Activated T-helper 9 cell treated with anti-CD3 and anti-CD28 coated beads, Interleukin-2, amount 50 U/mL, for 16 hours (primary cell): Measurements from ENCODE around the gene CLIP3.
"Not testable (repeated sequence)": the region's sequence is repeated elsewhere in the genome, so short reads cannot be mapped to it uniquely, and the experiment has no call there.

ENCODE experiments used
- DNase-seq: peaks from one replicate; pipeline ENCODE4 v3.0.0-alpha.2; 2020; ENCODE audit warnings: low read depth

CLIP3 gene

DNA sequence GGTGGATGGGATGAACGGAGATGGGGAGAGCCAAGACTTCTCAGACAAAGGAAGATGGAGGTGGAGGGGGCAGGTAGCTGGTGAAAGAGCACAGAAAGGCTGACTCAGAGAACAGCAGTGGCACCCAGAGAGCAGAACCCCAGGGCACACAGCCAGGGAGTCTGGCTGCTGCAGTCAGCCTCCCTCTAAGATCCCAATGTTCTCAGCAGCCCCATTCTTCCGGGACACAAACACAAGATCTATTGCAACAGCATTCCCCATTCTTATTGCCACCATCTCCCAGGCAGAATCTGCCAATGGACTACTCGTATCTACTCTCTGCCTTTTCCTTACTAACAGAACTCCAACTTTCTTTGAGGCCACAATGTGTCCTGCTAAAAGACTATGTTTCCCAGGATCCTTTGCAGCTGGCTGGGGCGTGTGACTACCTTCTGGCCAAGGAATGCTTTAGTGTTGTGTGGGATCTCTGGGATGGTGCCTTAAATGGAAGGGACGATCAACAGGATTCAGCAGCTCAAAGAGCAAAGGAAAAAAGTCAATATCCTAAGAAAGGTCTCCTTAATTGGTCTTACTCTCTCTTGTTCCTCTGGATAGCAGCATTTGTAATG lies 13.9 kb upstream of the CLIP3 start:
- no peak for DNase-seq

DNA sequence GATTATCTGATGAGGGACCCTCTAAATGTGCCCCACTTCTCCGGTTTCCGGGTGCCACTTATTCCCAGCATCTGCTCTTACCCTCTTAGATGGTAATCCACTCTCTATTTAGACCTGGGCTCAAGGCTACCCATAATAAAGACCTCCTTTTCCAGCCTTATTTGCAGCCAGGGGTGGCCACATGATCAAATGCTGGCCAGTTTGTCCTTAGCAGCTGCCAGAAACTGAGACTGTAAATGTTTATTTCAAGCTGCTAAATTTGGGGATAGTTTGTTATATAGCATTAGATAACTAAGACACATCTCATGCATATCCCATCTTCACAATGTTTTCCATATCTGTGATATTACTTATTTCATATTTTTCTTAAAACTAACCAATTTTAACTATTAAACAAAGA lies 11.3 kb upstream of the CLIP3 start:
- no peak for DNase-seq

DNA sequence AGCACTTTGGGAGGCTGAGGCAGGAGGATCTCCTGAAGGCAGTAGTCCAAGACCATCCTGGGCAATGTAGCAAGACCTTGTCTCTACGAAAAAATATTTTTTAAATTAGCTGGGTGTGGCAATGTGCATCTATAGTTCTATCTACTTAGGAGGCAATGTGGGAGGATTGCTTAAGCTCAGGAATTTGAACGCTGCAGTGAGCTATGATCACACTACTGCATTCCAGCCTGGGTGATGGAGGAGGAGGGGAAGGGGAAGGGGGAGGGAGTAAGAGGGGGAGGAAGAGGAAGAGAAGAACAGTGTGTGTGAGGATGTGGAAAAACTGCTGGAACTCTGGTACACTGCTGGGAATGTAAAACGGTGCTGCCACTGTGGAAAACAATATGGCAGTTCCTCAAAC lies 9.2 kb upstream of the CLIP3 start:
- no peak for DNase-seq

DNA sequence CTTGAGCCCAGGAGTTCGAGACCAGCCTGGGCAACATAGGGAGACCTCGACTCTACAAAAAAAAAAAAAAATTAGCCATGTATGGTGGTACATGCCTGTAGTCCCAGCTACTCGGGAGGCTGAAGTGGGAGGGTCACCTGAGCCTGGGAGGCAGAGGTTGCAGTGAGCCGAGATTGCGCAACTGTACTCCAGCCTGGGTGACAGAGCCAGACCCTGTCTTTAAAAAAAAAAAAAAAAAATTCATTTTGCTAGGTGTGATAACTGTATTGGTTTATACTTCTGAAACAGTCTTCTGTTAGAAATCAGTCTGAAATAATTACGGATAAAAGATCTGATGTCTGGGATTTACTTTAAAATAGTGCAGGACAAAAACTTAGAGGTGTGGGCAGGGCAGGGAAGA lies 8.4 kb upstream of the CLIP3 start:
- DNase-seq: not testable (repeated sequence)

DNA sequence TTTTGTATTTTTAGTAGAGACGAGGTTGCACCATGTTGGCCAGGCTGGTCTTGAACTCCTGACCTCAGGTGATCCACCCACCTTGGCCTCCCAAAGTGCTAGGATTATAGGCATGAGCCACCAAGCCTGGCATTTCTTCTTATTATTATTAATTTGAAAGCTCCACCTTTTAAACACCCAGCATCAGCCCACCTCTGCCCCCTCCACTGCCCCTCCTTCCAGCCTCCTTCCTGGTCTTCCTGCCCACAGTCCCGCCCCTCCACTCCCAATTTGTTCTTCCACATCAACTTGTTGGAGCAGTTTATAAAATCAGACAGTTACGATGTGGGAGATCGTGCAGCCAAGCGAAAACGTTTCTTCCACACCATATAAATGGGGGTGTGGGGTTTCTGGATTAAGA lies 7.8 kb upstream of the CLIP3 start:
- DNase-seq: no peak

DNA sequence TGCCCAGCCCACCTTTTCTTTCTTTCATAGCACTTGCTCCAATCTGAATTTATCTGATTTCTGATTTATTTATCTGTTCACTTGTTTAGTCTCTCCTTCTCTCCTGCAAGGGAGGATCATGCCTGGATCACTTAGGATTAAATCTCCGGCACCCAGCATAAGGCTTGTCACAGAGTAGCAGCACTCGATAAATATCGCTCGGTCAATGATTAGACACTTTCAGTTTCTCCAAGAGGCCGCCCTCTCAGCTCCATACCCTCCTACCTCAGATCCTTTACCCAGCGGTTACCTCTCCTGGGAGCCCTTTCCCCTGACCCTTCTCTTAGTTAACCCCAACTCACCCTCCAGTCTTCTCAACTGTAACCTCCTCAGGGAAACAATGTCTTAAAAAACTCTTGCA lies 1.4 kb downstream of the CLIP3 start:
- no peak for DNase-seq

DNA sequence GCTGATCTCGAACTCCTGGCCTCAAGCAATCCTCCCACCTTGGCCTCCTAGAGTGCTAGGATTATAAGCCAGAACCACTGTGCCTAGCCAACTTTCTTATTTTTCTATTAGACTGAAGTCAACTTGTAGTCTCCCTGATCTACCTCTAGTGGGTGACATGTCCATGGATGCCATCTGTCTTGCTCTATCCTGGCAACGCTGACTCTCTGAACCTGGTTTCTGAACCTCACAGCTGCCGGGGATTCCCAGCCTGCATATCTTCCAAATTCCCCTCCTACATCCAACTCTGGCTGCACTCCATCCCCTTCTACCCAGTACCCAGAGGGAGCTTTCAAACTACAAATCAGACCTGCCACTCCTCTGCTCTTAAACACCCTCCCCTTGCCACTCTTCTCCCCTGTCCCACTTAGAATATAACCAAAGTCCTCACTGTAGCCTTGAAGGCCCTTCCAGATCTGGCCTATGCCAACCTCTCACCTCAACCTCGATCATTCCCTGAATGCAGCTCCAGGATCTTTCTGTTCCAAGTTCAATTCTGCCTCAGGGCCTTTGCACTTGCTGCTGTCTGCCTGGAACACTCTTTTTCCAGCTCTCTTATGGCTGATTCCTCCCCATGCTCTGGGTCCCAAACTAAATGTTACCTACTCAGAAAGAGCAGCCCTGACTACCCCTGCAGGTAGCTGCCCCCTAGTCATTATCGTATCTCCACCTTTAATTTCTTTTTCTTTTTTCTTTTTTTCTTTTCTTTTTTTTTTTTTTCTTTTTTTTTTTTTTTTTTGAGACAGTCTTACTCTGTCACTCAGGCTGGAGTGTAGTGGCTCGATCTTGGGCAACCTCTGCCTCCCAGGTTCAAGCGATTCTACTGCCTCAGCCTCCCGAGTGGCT lies 2.2 kb downstream of the CLIP3 start:
- DNase-seq: no peak

DNA sequence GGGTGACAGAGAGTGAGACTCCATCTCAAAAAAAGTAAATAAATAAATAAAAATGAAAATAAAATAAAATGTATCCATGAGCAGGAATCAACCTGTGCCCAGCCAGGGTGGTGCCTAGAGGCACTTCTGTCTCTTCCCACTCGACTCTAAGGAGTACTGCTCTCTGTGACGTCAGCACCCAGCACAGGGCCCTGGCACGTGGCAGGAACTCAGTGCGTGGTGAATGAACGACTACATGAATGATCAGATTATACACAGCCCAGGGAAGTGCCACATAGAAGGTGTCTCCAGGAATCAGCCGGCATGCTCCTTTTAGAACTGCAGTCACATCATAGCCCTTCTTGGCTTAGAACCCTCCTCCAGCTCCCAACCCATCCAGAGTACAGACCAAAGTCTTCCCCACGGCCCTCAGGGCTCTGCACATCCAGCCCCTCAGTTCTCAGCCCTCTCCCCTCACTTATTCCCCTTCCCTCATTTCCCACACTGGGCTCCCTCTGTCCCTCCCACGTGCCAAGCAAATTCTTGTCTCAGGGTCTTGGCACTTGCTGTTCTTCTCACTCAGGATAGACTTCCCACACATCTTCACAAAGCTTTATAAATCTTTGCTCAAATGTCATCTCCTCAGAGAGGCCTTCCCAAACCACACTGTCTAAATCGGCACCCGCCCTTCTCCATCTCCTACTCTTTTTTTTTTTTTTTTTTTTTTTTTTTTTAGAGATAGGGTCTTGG lies 4.2 kb downstream of the CLIP3 start:
- no peak for DNase-seq

DNA sequence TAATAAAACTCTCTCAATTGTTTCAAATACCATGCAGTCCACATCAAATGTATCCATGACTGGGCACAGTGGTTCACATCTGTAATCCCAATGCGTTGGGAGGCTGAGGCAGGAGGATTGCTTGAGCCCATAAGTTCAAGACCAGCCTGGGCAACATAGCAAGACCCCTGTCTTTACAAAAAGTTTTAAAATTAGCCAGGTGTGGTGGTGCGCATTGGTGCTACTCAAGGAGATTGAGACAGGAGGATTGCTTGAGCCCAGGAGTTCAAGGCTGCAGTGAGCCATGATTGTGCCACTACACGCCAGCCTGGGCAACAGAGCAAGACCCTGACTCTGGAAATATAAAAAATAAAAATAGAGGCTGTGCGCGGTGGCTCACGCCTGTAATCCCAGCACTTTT lies 5.0 kb downstream of the CLIP3 start:
- DNase-seq: no peak

DNA sequence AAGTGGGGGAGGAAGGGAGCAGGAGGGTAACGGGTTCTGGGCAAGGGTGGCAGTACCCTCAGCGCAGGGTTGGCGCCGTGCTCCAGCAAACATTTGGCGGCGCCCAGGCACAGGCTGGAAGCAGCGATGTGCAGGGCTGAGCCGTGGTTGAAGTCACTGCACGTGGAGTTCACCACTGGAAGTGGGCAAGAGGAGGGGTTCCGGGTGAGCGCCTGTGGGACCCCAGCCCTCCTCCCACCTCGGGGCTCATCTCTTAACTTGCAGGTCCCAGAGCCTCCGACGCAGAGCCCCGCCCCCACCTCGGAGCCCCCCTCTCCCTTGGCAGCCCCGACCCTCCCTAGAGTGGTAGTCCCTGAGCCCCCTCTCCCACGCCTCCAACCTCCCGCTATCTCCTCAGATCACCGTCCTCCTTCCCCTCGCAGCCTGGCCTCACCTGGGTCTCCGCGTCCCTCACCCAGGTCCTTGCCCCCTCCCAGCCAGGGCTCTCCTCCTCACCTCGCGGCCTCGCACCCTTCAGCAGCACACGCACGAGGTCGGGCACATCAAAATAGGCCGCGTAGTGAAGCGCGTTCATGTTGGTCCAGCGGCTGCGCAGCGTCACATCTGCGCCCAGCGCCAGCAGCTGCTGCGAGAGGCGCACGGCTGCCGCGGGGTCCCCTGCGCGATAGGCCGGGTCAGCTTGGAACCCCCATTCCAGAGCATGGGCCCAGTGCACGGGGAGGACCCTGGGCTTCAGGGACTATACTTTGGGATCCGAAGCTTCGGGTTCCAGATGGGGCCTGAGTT lies 6.4 kb downstream of the CLIP3 start:
- DNase-seq: no peak

DNA sequence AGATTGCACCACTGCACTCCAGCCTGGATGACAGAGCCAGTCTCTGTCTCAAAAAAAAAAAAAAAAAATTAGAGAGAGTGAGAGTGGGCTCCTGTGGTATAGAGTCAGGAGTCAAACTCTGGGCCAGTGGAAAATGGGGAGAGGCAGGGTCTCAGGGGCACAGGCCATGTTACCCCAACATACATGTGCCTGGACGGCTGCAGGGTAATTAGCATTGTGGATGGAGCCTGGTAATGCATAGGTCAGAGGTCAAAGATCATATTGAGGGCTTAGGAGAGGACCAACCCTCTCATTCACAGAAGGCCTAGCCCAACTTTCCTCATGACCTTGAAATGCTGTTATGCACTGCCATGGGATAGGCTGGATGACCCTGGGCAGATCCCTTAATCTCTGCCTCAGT lies 7.1 kb downstream of the CLIP3 start:
- DNase-seq: no peak

DNA sequence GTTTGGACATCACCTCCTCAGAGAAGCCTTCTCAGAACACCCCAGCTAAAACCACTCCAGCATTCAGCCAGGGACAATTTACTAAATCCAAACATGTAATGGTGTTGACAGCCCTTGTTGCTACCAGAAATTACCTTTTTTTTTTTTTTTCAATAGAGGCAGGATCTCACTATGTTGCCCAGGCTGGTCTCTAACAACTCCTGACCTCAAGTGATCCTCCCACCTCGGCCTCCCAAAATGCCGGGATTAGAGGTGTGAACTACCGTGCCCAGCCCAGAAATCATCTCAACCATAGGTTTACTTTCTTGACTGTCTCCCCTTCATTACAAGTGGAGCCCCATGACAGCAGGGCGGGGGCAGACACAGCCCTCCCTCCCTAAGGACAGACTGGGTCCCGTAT lies 9.2 kb downstream of the CLIP3 start:
- DNase-seq: no peak

DNA sequence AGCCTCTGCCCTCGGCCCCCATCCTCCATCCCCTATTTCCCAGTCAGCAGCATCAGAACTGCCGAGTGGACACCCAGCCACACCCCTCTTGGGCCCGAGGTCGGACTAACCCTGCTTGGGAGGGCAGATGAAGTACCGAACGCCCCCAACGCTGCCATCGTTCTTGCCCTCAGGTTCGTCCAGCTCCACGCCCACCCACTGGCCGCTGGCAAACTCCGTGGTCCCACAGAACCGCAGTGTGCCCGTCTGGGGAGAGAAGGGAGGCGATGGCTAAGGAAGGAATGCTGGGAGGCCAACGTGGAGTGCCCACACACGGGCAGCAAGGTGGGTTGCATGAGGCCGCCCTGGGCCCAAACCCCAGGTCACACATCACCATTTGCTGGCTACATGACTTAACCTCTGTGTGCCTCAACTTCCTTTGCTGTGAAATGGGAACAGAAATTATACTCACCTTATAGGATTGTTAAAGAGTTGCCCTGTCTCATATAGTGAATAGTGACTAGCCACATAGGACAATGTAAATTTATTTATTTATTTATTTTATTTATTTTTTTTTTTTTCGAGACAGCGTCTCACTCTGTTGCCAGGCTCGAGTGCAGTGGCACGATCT lies 13.5 kb downstream of the CLIP3 start:
- no peak for DNase-seq

DNA sequence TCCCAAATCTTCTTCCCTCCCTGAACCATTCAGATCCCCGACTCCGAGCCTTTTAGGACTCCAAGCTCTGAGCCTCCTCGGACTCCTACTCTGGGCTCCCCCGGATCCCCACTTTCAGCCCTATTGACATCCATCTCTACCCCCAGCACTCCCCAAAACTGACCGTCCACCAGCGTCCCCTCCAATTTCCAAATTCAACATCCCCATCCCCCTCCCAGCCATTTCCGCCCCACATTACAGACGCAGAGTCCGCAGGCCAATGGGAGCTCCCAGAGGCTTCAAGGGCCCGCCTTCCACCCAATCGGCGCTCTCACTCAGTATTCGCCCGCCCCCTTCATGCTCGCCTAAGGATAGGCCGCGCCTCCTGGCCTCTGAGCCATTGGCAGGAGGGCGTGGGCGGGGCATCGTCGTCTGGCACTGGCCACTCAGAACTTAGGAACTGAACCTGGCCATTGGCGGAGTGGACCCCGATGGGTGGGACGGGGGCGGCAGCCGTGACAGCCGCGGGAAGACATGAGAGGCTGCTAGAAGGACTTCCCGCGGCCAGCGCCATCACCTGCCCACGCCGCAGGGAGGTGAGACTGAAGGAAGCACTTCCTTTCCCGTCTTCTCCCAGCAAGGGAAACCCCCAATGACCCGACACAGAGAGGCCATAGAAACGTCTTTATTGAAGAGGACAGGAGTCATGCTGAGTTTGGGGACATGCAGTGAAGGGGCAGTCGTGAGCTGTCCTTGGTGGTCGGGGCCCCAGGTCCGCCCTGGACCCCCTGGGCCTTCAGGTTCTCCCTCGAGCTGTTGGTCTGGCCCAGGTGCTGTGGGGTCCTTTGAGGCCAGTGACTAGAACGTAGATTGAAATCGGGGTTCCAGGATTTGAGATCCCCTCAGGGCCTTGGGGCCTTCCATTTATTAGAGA lies 18.4 kb downstream of the CLIP3 start, which contains the start of gene ALKBH6:
Gene ALKBH6 (minus strand): TSS at position 202 of the 913 bp plus-strand sequence. CDS start 816 bp downstream, outside the sequence.
- peak; percentile 99 for DNase-seq

DNA sequence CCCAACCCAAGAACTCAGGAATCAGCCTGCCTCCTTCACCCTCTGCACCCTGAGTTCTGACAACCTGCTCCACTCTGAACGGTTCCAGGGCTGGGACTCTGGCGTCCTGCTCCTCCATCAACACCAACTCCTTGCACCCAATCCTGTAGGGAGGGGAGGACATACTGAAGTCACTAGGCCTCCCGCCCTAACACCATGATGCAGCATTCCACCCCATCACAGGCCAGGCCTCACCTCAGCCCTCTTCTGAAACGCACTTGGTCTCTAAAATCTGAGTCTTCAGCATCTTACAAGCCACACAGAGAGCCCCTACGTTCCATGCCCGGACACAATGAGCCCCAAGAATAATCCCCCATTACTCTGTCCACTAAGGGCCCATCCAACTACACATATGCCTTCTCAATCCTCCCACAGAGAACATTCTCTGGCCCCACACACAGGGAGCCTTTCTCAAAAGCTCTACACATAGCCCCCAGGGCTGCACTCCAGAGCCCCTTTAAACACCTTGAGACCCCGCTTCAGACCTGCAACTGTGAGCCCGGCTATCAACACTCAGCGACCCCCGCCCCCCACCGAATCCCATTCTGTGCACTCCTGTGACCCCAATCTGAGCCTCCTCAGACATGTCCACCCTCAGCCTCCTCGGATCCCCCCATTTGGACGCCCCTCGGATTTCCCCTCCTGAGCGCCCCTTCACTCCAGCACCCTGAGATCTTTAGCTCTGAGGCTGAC lies 19.2 kb downstream of the CLIP3 start:
- DNase-seq: no peak

DNA sequence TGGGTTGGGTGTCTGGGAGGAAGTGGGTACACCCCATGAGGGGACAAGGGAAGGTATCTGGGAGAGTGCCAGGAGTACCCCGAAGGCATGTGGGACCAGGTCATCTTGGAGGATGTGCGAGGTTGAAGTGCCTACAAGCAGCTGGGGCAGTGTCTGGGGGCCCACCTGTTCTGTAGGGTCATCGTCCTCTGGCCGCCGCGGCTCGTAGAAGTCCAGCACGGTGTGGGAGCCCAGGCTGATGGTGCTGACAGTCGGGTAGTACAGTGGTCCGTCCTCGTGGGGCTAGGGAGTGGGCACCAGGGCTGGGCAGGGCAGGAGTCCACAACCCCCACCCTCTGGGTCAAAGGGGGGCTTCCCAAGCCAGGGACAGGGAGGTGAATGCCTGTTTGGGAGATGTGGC lies 22.3 kb downstream of the CLIP3 start:
- no peak for DNase-seq

DNA sequence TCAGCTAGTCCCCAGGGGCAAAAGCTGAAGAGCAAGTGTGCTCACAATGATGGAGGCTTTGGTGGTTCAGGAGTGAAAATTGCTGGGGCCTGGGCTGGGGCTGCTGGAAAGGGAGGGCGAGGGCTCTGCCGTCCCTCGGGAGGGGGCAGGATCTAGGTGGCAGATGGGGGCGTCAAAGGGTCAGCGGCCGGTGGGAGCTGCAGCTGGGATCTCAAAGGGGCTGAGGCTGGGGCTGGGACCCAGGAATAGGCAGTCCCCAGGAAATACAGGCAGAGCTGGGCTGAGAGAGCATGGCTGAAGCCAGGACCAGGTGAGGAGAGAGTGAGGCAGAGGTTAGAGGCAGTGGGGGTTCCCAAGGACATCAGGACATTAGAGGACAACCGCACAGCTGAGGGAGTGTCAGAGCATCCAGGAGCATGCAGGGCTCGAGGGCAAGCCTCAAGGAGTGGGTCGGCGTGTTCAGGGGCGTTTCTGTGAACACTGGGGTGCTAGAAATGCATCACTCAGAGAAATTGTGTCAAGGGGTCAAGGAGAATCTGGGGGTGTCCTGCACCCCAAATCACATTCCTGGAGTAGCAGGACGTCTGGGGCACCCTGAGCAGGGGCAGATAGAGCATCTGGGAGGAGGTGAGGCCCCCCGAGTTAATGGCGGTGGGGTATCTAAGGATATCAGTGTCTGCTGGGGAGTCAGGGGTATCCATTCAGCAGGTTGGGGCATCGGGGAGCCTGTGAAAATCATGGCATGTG lies 22.9 kb downstream of the CLIP3 start:
- no peak for DNase-seq

DNA sequence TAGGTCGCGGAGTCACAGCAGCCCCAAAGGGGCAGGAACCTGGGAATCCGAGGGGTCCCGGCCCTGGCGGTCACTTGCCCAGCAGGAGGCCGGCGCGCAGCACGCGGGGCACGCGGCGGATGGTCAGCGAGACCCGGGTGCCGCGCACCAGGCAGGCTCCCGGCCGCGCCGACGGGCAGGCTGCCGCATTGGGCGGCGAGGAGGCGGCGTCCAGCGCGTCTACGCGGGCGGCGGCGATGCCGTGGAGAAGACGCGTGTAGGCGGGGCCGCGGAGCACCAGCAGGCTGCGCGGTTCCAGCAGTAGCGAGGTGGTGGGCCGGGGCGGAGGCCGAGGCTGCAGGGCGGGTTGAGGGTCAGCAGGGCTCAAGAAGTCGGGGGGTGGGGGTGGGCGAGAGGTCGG lies 23.5 kb downstream of the CLIP3 start:
- DNase-seq: peak; percentile 34

DNA sequence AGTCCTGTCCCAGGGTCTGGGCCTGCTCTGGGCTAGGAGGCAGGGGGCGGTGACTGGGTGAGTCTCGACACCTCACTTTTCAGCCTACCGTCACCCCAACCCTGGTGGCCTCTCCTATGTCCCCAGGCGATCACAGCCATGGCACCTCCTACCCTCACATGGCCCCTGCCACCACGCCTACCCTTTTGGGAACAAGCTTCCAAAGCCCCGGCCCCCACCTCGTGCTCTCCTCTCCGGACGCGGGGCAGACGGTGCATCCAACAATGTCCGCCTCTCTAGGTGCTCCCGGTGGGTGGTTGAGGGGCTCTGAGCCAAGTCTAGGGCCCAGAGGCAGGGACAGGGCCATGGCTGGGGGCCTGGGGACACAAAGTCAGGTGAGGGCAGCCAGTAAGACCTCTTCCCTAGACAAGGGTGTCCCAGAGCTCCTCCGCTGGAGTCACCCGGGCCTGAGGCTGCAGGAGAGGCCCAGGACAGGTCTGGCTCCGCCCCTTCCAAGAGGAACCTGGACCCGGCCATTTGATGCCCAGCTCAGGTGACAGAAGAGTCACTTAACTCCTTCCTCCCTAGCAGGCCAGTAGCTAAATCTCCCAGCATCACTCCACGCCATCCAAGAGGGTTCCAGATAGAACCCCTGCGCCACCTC lies 24.2 kb downstream of the CLIP3 start, which contains the start of gene SYNE4:
Gene SYNE4 (minus strand): TSS at position 478 of the 643 bp plus-strand sequence. CDS start 132 bp downstream, at position 346.
- DNase-seq: no peak
